Loucy (cell line): ENCODE measurements around the gene DGUOK.

Experiments
- EZH2phosphoT487 ChIP-seq: fragments of 200-600 bp; IDR thresholded peaks from 2 replicates; pipeline ENCODE4 v1.6.1; 2018; ENCODE audit warnings: antibody characterized with exemption, mild to moderate bottlenecking, moderate library complexity, borderline replicate concordance
- TF ChIP-seq, protein P1 (sequence below): fragments of 200-600 bp; sonication (generic); conservative IDR thresholded peaks from 2 replicates; pipeline ENCODE4 v1.5.1; 2014; ENCODE audit warnings: mild to moderate bottlenecking, antibody characterized with exemption, low read length

GRCh38 chr2:73964223-73964622 is 37.5 kb downstream of the DGUOK start:
- TF ChIP-seq, protein P1, sequence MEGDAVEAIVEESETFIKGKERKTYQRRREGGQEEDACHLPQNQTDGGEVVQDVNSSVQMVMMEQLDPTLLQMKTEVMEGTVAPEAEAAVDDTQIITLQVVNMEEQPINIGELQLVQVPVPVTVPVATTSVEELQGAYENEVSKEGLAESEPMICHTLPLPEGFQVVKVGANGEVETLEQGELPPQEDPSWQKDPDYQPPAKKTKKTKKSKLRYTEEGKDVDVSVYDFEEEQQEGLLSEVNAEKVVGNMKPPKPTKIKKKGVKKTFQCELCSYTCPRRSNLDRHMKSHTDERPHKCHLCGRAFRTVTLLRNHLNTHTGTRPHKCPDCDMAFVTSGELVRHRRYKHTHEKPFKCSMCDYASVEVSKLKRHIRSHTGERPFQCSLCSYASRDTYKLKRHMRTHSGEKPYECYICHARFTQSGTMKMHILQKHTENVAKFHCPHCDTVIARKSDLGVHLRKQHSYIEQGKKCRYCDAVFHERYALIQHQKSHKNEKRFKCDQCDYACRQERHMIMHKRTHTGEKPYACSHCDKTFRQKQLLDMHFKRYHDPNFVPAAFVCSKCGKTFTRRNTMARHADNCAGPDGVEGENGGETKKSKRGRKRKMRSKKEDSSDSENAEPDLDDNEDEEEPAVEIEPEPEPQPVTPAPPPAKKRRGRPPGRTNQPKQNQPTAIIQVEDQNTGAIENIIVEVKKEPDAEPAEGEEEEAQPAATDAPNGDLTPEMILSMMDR, result no peak
- no peak for TF ChIP-seq EZH2phosphoT487
